IMR-90 (cell line): ENCODE results near the gene CAND1. TPM values are rescaled to one million over a fixed set of nuclear protein-coding genes. Genes with fewer than 3 reads are reported as not detected.

ENCODE experiments used
- ATAC-seq: fragments of 200-7000 bp; cut with Tn5 transposase; 2 replicates; pipeline ENCODE4 v1.9.1; 2020; ENCODE audit warnings: low read depth, mild to moderate bottlenecking, moderate library complexity
- BruUV-seq: library from RNA; stranded (reverse); fragments of 400-500 nt; replicated peaks from 2 replicates; lab custom pipeline; 2021; lab: Mats Ljungman, UMichigan
- CTCF ChIA-PET: fragments of 300-600 bp; formaldehyde crosslinking; extraction: SDS; loops from one replicate; lab custom pipeline; 2021; ENCODE audit warnings: antibody characterized with exemption; lab: Yijun Ruan, JAX
- POLR2A ChIA-PET: fragments of 300-600 bp; sonication (Branson Sonifier 250); formaldehyde crosslinking; loops from one replicate; lab custom pipeline; 2022; ENCODE audit warnings: antibody characterized with exemption; ENCODE audit not compliant: unreplicated experiment; lab: Charles Lee
- DNase-seq: peaks from one replicate; pipeline ENCODE4 v3.0.0; 2013
- H2AFZ ChIP-seq: replicated peaks from 2 replicates; pipeline ENCODE3; 2013; ENCODE audit warnings: low read length, mild to moderate bottlenecking; ENCODE audit not compliant: poor library complexity
- H2AK5ac ChIP-seq: 2 replicates; pipeline ENCODE4 v1.6.1; 2013; ENCODE audit warnings: low read depth, low read length, inconsistent platforms
- H2AK9ac ChIP-seq: replicated peaks from 2 replicates; pipeline ENCODE3; 2013; ENCODE audit warnings: mild to moderate bottlenecking, low read depth, low read length, moderate library complexity; ENCODE audit not compliant: poor library complexity
- H2BK120ac ChIP-seq: 2 replicates; pipeline ENCODE4 v1.6.1; 2013; ENCODE audit warnings: low read depth, low read length, inconsistent platforms
- H2BK15ac ChIP-seq: 3 replicates; pipeline ENCODE4 v1.6.1; 2013; ENCODE audit warnings: low read depth, low read length, inconsistent platforms
- H2BK20ac ChIP-seq: 2 replicates; pipeline ENCODE4 v1.6.1; 2013; ENCODE audit warnings: low read depth, mild to moderate bottlenecking, inconsistent platforms, low read length, moderate library complexity
- H2BK5ac ChIP-seq: 2 replicates; pipeline ENCODE4 v1.6.1; 2013; ENCODE audit warnings: mild to moderate bottlenecking, low read depth, low read length, inconsistent platforms; ENCODE audit not compliant: poor library complexity, severe bottlenecking
- H3K14ac ChIP-seq: replicated peaks from 2 replicates; pipeline ENCODE4 v1.6.1; 2013; ENCODE audit warnings: low read depth, low read length, inconsistent platforms
- H3K18ac ChIP-seq: 2 replicates; pipeline ENCODE4 v1.6.1; 2013; ENCODE audit warnings: low read depth, low read length, control low read depth
- H3K23ac ChIP-seq: 2 replicates; pipeline ENCODE4 v1.6.1; 2013; ENCODE audit warnings: low read depth, low read length, inconsistent platforms
- H3K27ac ChIP-seq: 2 replicates; pipeline ENCODE4 v1.5.1; 2013; ENCODE audit warnings: mild to moderate bottlenecking, control low read depth, low read length; ENCODE audit not compliant: insufficient read depth
- H3K27me3 ChIP-seq: 2 replicates; pipeline ENCODE4 v1.6.1; 2013; ENCODE audit warnings: low read length; ENCODE audit not compliant: control insufficient read depth, insufficient read depth
- H3K36me3 ChIP-seq: 2 replicates; pipeline ENCODE4 v1.6.1; 2013; ENCODE audit warnings: low read length, mixed read lengths; ENCODE audit not compliant: control insufficient read depth, insufficient read depth
- H3K4ac ChIP-seq: 2 replicates; pipeline ENCODE4 v1.6.1; 2013; ENCODE audit warnings: low read depth, low read length, inconsistent platforms
- H3K4me1 ChIP-seq: 2 replicates; pipeline ENCODE4 v1.6.1; 2013; ENCODE audit warnings: low read length, mixed read lengths; ENCODE audit not compliant: control insufficient read depth, insufficient read depth
- H3K4me2 ChIP-seq: 2 replicates; pipeline ENCODE4 v1.6.1; 2013; ENCODE audit warnings: low read depth, mild to moderate bottlenecking, control low read depth, low read length, moderate library complexity
- H3K4me3 ChIP-seq: 2 replicates; pipeline ENCODE4 v1.5.1; 2013; ENCODE audit warnings: low read depth, mild to moderate bottlenecking, control low read depth, low read length, moderate library complexity; ENCODE audit not compliant: insufficient read depth
- H3K56ac ChIP-seq: 2 replicates; pipeline ENCODE4 v1.6.1; 2013; ENCODE audit warnings: low read length, inconsistent platforms; ENCODE audit not compliant: insufficient read depth; ENCODE audit errors: extremely low read depth
- H3K79me1 ChIP-seq, 2 experiments: 2 replicates each; pipeline ENCODE4 v1.6.1; 2013; ENCODE audit warnings: low read length in 2 of 2, inconsistent platforms in 1 of 2, low read depth in 1 of 2
- H3K9ac ChIP-seq: 2 replicates; pipeline ENCODE4 v1.6.1; 2013; ENCODE audit warnings: low read depth, low read length, control low read depth
- H3K9me1 ChIP-seq: 2 replicates; pipeline ENCODE4 v1.6.1; 2013; ENCODE audit warnings: low read length, inconsistent platforms; ENCODE audit not compliant: insufficient read depth
- H3K9me3 ChIP-seq: 2 replicates; pipeline ENCODE4 v1.6.1; 2013; ENCODE audit warnings: low read length; ENCODE audit not compliant: control insufficient read depth, insufficient read depth
- H4K20me1 ChIP-seq: 2 replicates; pipeline ENCODE4 v1.6.1; 2013; ENCODE audit warnings: low read length, inconsistent platforms; ENCODE audit not compliant: insufficient read depth
- H4K5ac ChIP-seq: 2 replicates; pipeline ENCODE4 v1.6.1; 2013; ENCODE audit warnings: mild to moderate bottlenecking, low read depth, low read length, control low read depth
- H4K8ac ChIP-seq, 2 experiments: 2 replicates each; pipeline ENCODE4 v1.6.1; 2013; ENCODE audit warnings: low read depth in 2 of 2, low read length in 2 of 2, control low read depth in 1 of 2, inconsistent platforms in 1 of 2
- H4K91ac ChIP-seq: 2 replicates; pipeline ENCODE4 v1.6.1; 2013; ENCODE audit warnings: low read depth, low read length, inconsistent platforms; ENCODE audit not compliant: insufficient read depth
- BHLHE40 ChIP-seq: fragments of 150-350 bp; IDR thresholded peaks from 2 replicates; pipeline ENCODE4 v1.6.1; 2016; ENCODE audit warnings: mild to moderate bottlenecking, low read depth, low read length
- CEBPB ChIP-seq: IDR thresholded peaks from 2 replicates; pipeline ENCODE4 v1.6.1; 2012; ENCODE audit warnings: low read depth, low read length, improper control_type of control experiment
- CHD1 ChIP-seq: IDR thresholded peaks from 2 replicates; pipeline ENCODE4 v1.6.1; 2012; ENCODE audit warnings: low read depth, low read length, improper control_type of control experiment
- CTCF ChIP-seq: conservative IDR thresholded peaks from 2 replicates; pipeline ENCODE4 v1.5.1; 2012; ENCODE audit warnings: mild to moderate bottlenecking, low read depth, low read length, improper control_type of control experiment
- MAFK ChIP-seq: IDR thresholded peaks from 2 replicates; pipeline ENCODE4 v1.6.1; 2012; ENCODE audit warnings: low read depth, low read length, improper control_type of control experiment
- MAZ ChIP-seq: IDR thresholded peaks from 2 replicates; pipeline ENCODE4 v1.6.1; 2012; ENCODE audit warnings: low read depth, mild to moderate bottlenecking, low read length, improper control_type of control experiment, moderate library complexity, borderline replicate concordance
- MXI1 ChIP-seq: IDR thresholded peaks from 2 replicates; pipeline ENCODE4 v1.6.1; 2012; ENCODE audit warnings: low read depth, mild to moderate bottlenecking, low read length, moderate library complexity, borderline replicate concordance
- NFE2L2 ChIP-seq: fragments of 150-350 bp; IDR thresholded peaks from 2 replicates; pipeline ENCODE4 v1.6.1; 2016; ENCODE audit warnings: low read depth, mild to moderate bottlenecking, low read length
- RAD21 ChIP-seq: IDR thresholded peaks from 2 replicates; pipeline ENCODE4 v1.6.1; 2012; ENCODE audit warnings: low read length, improper control_type of control experiment
- SMC3 ChIP-seq: fragments of 150-350 bp; IDR thresholded peaks from 2 replicates; pipeline ENCODE4 v1.6.1; 2016; ENCODE audit warnings: low read depth, mild to moderate bottlenecking, antibody characterized with exemption, low read length, moderate library complexity
- WGBS, 2 experiments: methylation state at CpG; one replicate each; pipeline versions ENCODE4 v1.1.5 to v1.1.7; 2013; ENCODE audit warnings: missing lambda C conversion rate in 2 of 2; ENCODE audit not compliant: insufficient read length in 1 of 2; ENCODE audit errors: extremely low coverage in 2 of 2; 5-methylcytosine and 5-hydroxymethylcytosine counted together
- dilution Hi-C: fragments of 300-500 bp; cut with HindIII; formaldehyde crosslinking; loops from one replicate; pipeline ENCODE4 v1.14.3; 2018; ENCODE audit warnings: low sequenced_read_pairs; ENCODE audit not compliant: unreplicated experiment
- in situ Hi-C: fragments of 300-500 bp; cut with MboI; formaldehyde crosslinking; loops from 3 replicates; pipeline ENCODE4 v1.14.3; 2019; ENCODE audit warnings: low sequenced_read_pairs, inconsistent platforms, mixed read lengths
- intact Hi-C: fragments of 100-400 bp; cut with micrococcal nuclease; formaldehyde crosslinking; loops from 2 replicates; pipeline ENCODE4 v1.10.0; 2022
- polyA plus RNA-seq, 3 experiments: library from polyadenylated mRNA; depleted of rRNA; stranded (reverse); fragments of >200 nt; gene quantifications; 2 replicates each; pipeline ENCODE4 v1.2.3, GENCODE V29; 2012; ENCODE audit warnings: low replicate concordance in 1 of 3
- total RNA-seq: library from RNA; depleted of rRNA; stranded (reverse); fragments of >200 nt; gene quantifications from 2 replicates; pipeline ENCODE4 v1.2.3, GENCODE V29; 2012

Gene CAND1
- total and polyA plus RNA-seq, 2 of the 4 experiments (the other 2 are of a cell fraction) = 42.6 to 91.4 TPM

- dilution Hi-C loops = no loop called here
- Histone ChIP-seq H4K91ac (no peak overlapping the region), H3K4me1 (no peaks in the 10 kb centered on the region), H3K14ac (no peak overlapping the region), H3K9ac (no peak overlapping the region), H3K4me3 (no peak overlapping the region), H3K4me2 (no peak overlapping the region), H4K5ac (no peak overlapping the region), H2AK5ac (no peak overlapping the region), H2AFZ (no peak overlapping the region), H2BK15ac (no peak overlapping the region), H3K9me1 (no peaks in the 10 kb centered on the region), H3K18ac (no peak overlapping the region), H2AK9ac (no peak overlapping the region), H4K8ac (no peak overlapping the region), H3K79me1 (no peaks in the 10 kb centered on the region), H2BK120ac (no peak overlapping the region), H4K20me1 (no peaks in the 10 kb centered on the region), H3K56ac (no peak overlapping the region), H3K36me3 (no peaks in the 10 kb centered on the region), H2BK5ac (no peak overlapping the region), H3K27ac (no peak overlapping the region), H2BK20ac (no peak overlapping the region), H3K27me3 (no peaks in the 10 kb centered on the region), H3K23ac (no peak overlapping the region), H3K9me3 (no peaks in the 10 kb centered on the region), H3K4ac (no peak overlapping the region)
- ATAC-seq = no peak
- ChIA-PET CTCF (no interaction called here), POLR2A (no interaction called here)
- WGBS, 2 experiments = no CpG with 5 or more reads among the region's 5 CpGs
- intact Hi-C loops = no loop called here
- TF ChIP-seq SMC3 (no peak), BHLHE40 (no peak), CTCF (no peak), RAD21 (no peak), MAZ (no peak), NFE2L2 (no peak), CHD1 (no peak), MXI1 (no peak), MAFK (no peak), CEBPB (no peak)
- BruUV-seq = no TSS peak
- in situ Hi-C loops = no loop called here
- no peak for DNase-seq
These were observed 12.5 kb upstream of the CAND1 start for GRCh38 chr12:67256649-67257048.
